ENCODE results near the gene FSD2. TPM values are rescaled to one million over a fixed set of nuclear protein-coding genes. Genes with fewer than 3 reads are reported as not detected.

The FSD2 gene
- not detected for total RNA-seq
- polyA plus RNA-seq (2013, experiment 1 of 2), result 0.01 TPM
- 0.83 TPM for polyA plus RNA-seq (2013, experiment 2 of 2)
- 0 to 0.24 (median 0) reads per million in 172 experiments for total RNA-seq

DNA sequence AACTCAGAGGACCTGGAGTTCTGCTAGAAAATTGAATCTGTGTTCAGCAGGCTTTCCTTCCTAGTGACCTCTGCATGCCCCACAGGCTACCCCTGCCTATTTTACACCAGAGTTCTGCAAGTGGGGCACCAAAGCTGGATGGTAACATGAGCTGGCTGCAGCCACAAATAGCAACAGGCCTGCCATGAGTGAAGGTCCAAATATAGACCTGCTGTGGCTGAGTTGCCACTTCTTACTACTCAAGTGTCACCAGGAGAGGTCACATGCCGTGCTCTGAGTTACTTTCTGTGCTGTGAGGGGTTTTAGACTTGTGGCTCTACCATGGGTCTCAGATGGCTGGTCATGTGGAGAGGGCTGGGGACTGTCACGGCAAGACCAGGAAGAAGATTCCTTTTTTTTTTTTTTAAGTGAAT, at the start of gene FSD2:
Gene FSD2 (minus strand): TSS at position 76 of the 413 bp plus-strand sequence. CDS start 18,679 bp downstream, outside the sequence.
- peaks cover 0 to 11% of the 10 kb centered on the region in 2 experiments for H3K27me3 ChIP-seq (ENCODE audit: control insufficient read depth in 1 of 2, insufficient read depth in 2 of 2, low read length in 2 of 2)
- H3K27ac ChIP-seq (ENCODE audit: low read depth in 1 of 2, low read length in 2 of 2), result no peak within 1 kb of the TSS
- no peak within 1 kb of the TSS for H3K4me3 Mint-ChIP-seq
- H3K4me3 ChIP-seq (ENCODE audit: low read length), result no peak within 1 kb of the TSS
- intact Hi-C loops (cut with DNase I, micrococcal nuclease), result loop anchor here in 1 of 2 experiments (5.0 kb wide), 2 partner anchors 261 to 264 kb away; partner anchors contain the start of genes BTBD1 and RPS17
- H3K4me1 Mint-ChIP-seq (ENCODE audit: low read depth), result peaks cover 10% of the 10 kb centered on the region
- POLR2A ChIA-PET, result no interaction called here
- H3K27me3 Mint-ChIP-seq, result peaks cover 25% of the 10 kb centered on the region
- H3K4me1 ChIP-seq (ENCODE audit: insufficient read depth, low read length), result peaks cover 10% of the 10 kb centered on the region
- no peaks in the 10 kb centered on the region for H3K36me3 ChIP-seq (ENCODE audit: insufficient read depth, low read length)
- H3K27ac Mint-ChIP-seq, result no peak within 1 kb of the TSS
- no peak for ATAC-seq (ENCODE audit: poor library complexity)
- H3K9me3 ChIP-seq (ENCODE audit: control insufficient read depth in 1 of 2, insufficient read depth in 1 of 2, low read length in 2 of 2), result no peaks in the 10 kb centered on the region
- TF ChIP-seq, protein P1, sequence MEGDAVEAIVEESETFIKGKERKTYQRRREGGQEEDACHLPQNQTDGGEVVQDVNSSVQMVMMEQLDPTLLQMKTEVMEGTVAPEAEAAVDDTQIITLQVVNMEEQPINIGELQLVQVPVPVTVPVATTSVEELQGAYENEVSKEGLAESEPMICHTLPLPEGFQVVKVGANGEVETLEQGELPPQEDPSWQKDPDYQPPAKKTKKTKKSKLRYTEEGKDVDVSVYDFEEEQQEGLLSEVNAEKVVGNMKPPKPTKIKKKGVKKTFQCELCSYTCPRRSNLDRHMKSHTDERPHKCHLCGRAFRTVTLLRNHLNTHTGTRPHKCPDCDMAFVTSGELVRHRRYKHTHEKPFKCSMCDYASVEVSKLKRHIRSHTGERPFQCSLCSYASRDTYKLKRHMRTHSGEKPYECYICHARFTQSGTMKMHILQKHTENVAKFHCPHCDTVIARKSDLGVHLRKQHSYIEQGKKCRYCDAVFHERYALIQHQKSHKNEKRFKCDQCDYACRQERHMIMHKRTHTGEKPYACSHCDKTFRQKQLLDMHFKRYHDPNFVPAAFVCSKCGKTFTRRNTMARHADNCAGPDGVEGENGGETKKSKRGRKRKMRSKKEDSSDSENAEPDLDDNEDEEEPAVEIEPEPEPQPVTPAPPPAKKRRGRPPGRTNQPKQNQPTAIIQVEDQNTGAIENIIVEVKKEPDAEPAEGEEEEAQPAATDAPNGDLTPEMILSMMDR (IDR thresholded peaks at IDR 0.05), result no peak
- H3K9me3 Mint-ChIP-seq, result no peaks in the 10 kb centered on the region
- no peak for DNase-seq
- H3K36me3 Mint-ChIP-seq (ENCODE audit: low read depth), result peaks cover 7% of the 10 kb centered on the region
- CTCF ChIA-PET, result no interaction called here

DNA sequence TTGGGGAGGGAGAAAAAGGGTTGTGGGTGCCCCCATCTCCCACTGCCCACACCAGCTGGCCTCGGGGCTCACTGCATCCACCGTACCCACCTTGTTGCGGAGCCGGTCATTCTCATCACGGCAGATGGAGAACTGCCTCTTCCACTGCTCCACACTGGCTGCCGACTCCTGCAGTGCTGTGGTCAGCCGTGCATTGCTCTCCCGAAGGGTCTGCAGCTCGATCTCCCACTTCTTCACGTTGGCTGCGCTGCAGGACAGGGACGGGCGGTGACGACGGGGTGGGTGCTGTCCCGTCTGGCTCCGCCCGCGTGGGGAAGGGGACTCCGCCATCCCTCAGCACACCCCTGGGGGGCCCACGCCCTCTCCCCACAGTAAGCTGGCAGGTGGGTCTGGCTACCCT, 48.7 kb upstream of the FSD2 start:
- no peaks in the 10 kb centered on the region for H3K27me3 ChIP-seq (ENCODE audit: control insufficient read depth in 1 of 2, insufficient read depth in 2 of 2, low read length in 2 of 2)
- H3K36me3 ChIP-seq (ENCODE audit: insufficient read depth, low read length), result no peaks in the 10 kb centered on the region
- no peaks in the 10 kb centered on the region for H3K27me3 Mint-ChIP-seq
- H3K4me1 Mint-ChIP-seq (ENCODE audit: low read depth), result peaks cover 12% of the 10 kb centered on the region
- ATAC-seq (ENCODE audit: poor library complexity) (no peak), DNase-seq (no peak)
- H3K4me3 Mint-ChIP-seq, result no peak overlapping the region
- H3K27ac ChIP-seq (ENCODE audit: low read depth in 1 of 2, low read length in 2 of 2), result no peak overlapping the region
- intact Hi-C loops (cut with DNase I, micrococcal nuclease), result no loop called here
- no peaks in the 10 kb centered on the region for H3K4me1 ChIP-seq (ENCODE audit: insufficient read depth, low read length)
- H3K36me3 Mint-ChIP-seq (ENCODE audit: low read depth), result no peaks in the 10 kb centered on the region
- H3K4me3 ChIP-seq (ENCODE audit: low read length), result no peak overlapping the region
- POLR2A ChIA-PET, result no interaction called here
- CTCF ChIA-PET, result interaction anchor here (1.1 kb wide), 1 partner anchor 132 kb away, joined by 3 read pairs; the partner anchor contains the start of gene RAMAC
- no peaks in the 10 kb centered on the region for H3K9me3 ChIP-seq (ENCODE audit: control insufficient read depth in 1 of 2, insufficient read depth in 1 of 2, low read length in 2 of 2)
- H3K9me3 Mint-ChIP-seq, result no peaks in the 10 kb centered on the region
- TF ChIP-seq, protein P1 (IDR thresholded peaks at IDR 0.05), result no peak
- H3K27ac Mint-ChIP-seq, result no peak overlapping the region

GRCh38 chr15:82852941-82853561, 47.2 kb upstream of the FSD2 start:
- POLR2A ChIA-PET, result no interaction called here
- CTCF ChIA-PET, result no interaction called here
- Histone ChIP-seq H3K4me1 (ENCODE audit: insufficient read depth, low read length) (no peaks in the 10 kb centered on the region), H3K9me3 (ENCODE audit: control insufficient read depth in 1 of 2, insufficient read depth in 1 of 2, low read length in 2 of 2) (no peaks in the 10 kb centered on the region), H3K4me3 (ENCODE audit: low read length) (no peak overlapping the region), H3K27ac (ENCODE audit: low read depth in 1 of 2, low read length in 2 of 2) (no peak overlapping the region), H3K36me3 (ENCODE audit: insufficient read depth, low read length) (no peaks in the 10 kb centered on the region), H3K27me3 (ENCODE audit: control insufficient read depth in 1 of 2, insufficient read depth in 2 of 2, low read length in 2 of 2) (no peaks in the 10 kb centered on the region)
- Mint-ChIP-seq H3K27ac (no peak overlapping the region), H3K36me3 (ENCODE audit: low read depth) (no peaks in the 10 kb centered on the region), H3K4me1 (ENCODE audit: low read depth) (peaks cover 17% of the 10 kb centered on the region), H3K27me3 (no peaks in the 10 kb centered on the region), H3K9me3 (no peaks in the 10 kb centered on the region), H3K4me3 (no peak overlapping the region)
- intact Hi-C loops (cut with DNase I, micrococcal nuclease), result no loop called here
- TF ChIP-seq, protein P1 (IDR thresholded peaks at IDR 0.05), result no peak
- DNase-seq (no peak), ATAC-seq (ENCODE audit: poor library complexity) (no peak)
